ENCODE data around the gene FAU. TPM values are rescaled to one million over a fixed set of nuclear protein-coding genes. Genes with fewer than 3 reads are reported as not detected.
A peak's percentile ranks its signal among the peaks of the same experiment; 100 is the strongest.

The FAU gene
- total RNA-seq, 1 donor from 2014 or later: 439 TPM

DNA sequence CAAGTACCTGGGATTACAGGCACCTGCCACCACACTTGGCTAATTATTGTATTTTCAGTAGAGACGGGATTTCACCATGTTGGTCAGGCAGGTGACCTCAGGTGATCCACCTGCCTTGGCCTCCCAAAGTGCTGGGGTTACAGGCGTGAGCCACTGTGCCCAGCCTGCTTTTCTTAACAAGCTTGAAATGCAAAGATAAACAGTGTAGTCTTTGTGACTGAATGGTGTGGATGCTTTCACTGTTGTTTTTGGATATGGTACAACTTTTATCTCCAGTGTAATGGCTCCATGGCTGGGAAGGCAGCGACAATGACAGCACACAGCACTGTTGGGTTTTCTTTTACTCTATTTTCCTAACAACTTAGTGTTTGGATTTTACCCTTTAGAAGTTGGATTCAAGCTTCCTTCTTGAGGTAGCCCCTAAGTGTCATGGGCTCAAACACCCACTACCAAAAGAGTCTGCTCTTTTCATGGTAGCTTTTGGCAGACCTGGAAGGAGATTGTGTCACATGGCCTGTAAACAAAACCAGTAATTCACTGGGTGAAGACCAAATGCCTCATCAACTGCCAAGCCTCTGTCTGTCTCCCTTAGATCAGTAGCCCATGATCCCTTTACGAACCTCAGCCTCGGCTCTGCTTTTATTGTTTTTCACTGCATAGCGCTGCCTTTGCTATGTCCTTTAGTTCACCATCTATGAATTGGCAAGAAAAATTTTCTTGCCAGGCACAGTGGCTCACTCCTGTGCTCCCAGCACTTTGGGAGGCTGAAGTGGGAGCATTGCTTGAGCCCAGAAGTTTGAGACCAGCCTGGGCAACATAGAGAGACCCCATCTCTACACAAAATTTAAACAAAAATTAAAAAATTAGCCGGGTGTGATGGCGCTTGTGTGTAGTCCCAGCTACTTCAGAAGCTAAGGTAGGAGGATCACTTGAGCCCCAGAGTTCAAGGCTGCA, 19.5 kb downstream of the FAU start:
- Histone ChIP-seq H3K4me3 (ENCODE audit: low read depth, low read length) (no peak overlapping the region), H3K36me3 (ENCODE audit: control insufficient read depth, insufficient read depth, low read length) (peaks cover 4% of the 10 kb centered on the region), H3K27me3 (ENCODE audit: control insufficient read depth, insufficient read depth, low read length) (no peaks in the 10 kb centered on the region)
- DNase-seq (ENCODE audit: low read depth) (no peak), FAIRE-seq (peak; percentile 47)
- TF ChIP-seq, protein P1, sequence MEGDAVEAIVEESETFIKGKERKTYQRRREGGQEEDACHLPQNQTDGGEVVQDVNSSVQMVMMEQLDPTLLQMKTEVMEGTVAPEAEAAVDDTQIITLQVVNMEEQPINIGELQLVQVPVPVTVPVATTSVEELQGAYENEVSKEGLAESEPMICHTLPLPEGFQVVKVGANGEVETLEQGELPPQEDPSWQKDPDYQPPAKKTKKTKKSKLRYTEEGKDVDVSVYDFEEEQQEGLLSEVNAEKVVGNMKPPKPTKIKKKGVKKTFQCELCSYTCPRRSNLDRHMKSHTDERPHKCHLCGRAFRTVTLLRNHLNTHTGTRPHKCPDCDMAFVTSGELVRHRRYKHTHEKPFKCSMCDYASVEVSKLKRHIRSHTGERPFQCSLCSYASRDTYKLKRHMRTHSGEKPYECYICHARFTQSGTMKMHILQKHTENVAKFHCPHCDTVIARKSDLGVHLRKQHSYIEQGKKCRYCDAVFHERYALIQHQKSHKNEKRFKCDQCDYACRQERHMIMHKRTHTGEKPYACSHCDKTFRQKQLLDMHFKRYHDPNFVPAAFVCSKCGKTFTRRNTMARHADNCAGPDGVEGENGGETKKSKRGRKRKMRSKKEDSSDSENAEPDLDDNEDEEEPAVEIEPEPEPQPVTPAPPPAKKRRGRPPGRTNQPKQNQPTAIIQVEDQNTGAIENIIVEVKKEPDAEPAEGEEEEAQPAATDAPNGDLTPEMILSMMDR (IDR thresholded peaks at IDR 0.05; ENCODE audit: insufficient read depth, low read length, severe bottlenecking): no peak

- H3K4me3 ChIP-seq (ENCODE audit: low read depth, low read length): no peak overlapping the region
- no peak for FAIRE-seq
- peaks cover 4% of the 10 kb centered on the region for H3K36me3 ChIP-seq (ENCODE audit: control insufficient read depth, insufficient read depth, low read length)
- TF ChIP-seq, protein P1 (IDR thresholded peaks at IDR 0.05; ENCODE audit: insufficient read depth, low read length, severe bottlenecking): no peak
- DNase-seq (ENCODE audit: low read depth): no peak
- H3K27me3 ChIP-seq (ENCODE audit: control insufficient read depth, insufficient read depth, low read length): no peaks in the 10 kb centered on the region
Measured at GRCh38 chr11:65100674-65101350, 21.1 kb downstream of the FAU start.

- DNase-seq (ENCODE audit: low read depth) (no peak), FAIRE-seq (no peak)
- Histone ChIP-seq H3K36me3 (ENCODE audit: control insufficient read depth, insufficient read depth, low read length) (peaks cover 4% of the 10 kb centered on the region), H3K4me3 (ENCODE audit: low read depth, low read length) (peak overlapping the region; percentile 73), H3K27me3 (ENCODE audit: control insufficient read depth, insufficient read depth, low read length) (no peaks in the 10 kb centered on the region)
- TF ChIP-seq, protein P1 (IDR thresholded peaks at IDR 0.05; ENCODE audit: insufficient read depth, low read length, severe bottlenecking): no peak
Measured at GRCh38 chr11:65096926-65097325, 25.0 kb downstream of the FAU start.

DNA sequence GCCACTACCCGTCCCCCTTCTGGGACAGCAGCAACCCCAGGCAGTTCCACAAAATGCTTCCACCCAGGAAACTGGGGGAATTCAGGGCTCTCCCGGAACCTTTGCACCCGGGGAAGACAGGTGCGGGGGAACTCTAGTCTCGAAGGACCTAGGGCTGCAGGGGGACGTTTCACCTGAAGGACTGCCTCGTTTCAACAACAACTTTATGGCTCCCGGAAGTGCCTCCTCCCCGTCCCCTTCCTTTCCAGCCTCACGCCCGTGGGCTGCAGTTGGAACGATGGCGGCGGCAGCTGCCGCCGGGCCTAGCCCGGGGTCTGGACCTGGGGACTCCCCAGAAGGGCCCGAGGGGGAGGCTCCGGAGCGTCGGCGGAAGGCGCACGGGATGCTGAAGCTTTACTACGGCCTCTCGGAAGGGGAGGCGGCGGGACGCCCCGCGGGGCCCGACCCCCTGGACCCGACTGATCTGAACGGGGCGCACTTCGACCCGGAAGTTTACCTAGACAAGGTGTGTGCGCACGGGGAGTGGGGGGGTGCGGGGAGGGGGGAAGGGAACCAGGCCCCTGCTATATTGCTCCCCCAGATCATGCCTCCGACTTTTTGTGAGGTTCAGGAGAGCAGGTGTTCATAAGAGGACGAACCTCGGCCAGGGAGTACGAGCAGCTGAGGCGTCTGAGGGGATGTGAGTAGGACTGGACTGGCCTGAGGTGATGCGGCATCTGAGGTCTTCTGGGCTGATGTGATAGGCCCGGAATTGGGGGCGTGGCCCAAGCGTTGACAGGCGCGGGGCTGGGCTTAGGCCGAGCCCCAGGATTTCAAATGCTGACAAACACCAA, 25.7 kb downstream of the FAU start, which contains the start of gene VPS51:
Gene VPS51 (plus strand): TSS at position 241 of the 833 bp plus-strand sequence. CDS start 37 bp downstream, at position 278.
- TF ChIP-seq, protein P1 (IDR thresholded peaks at IDR 0.05; ENCODE audit: insufficient read depth, low read length, severe bottlenecking): no peak
- DNase-seq (ENCODE audit: low read depth) (peak; percentile 79), FAIRE-seq (no peak)
- Histone ChIP-seq H3K36me3 (ENCODE audit: control insufficient read depth, insufficient read depth, low read length) (peaks cover 4% of the 10 kb centered on the region), H3K4me3 (ENCODE audit: low read depth, low read length) (peak within 1 kb of the TSS; percentile 73), H3K27me3 (ENCODE audit: control insufficient read depth, insufficient read depth, low read length) (no peaks in the 10 kb centered on the region)

GRCh38 chr11:65095427-65095826, 26.5 kb downstream of the FAU start:
- DNase-seq (ENCODE audit: low read depth): no peak
- TF ChIP-seq, protein P1 (IDR thresholded peaks at IDR 0.05; ENCODE audit: insufficient read depth, low read length, severe bottlenecking): no peak
- no peak for FAIRE-seq
- no peaks in the 10 kb centered on the region for H3K27me3 ChIP-seq (ENCODE audit: control insufficient read depth, insufficient read depth, low read length)
- peaks cover 4% of the 10 kb centered on the region for H3K36me3 ChIP-seq (ENCODE audit: control insufficient read depth, insufficient read depth, low read length)
- peak overlapping the region; percentile 73 for H3K4me3 ChIP-seq (ENCODE audit: low read depth, low read length)

All from bronchial epithelial cell (primary cell).